Left ventricle myocardium inferior (tissue), 1 donor: Measurements from ENCODE around the gene CDC42BPA. TPM values are rescaled to one million over a fixed set of nuclear protein-coding genes. Genes with fewer than 3 reads are reported as not detected.

Source experiments
- DNase-seq: peaks from one replicate; pipeline ENCODE4 v3.0.0-alpha.2; 2020
- H3K27ac ChIP-seq: fragments of 200-600 bp; replicated peaks from 2 replicates; pipeline ENCODE4 v1.8.0; 2021
- H3K27me3 ChIP-seq: fragments of 200-600 bp; 2 replicates; pipeline ENCODE4 v1.8.0; 2021; ENCODE audit warnings: low read depth
- H3K36me3 ChIP-seq: fragments of 200-600 bp; 2 replicates; pipeline ENCODE4 v1.8.0; 2021
- H3K4me1 ChIP-seq: fragments of 200-600 bp; 2 replicates; pipeline ENCODE4 v1.8.0; 2021
- H3K4me3 ChIP-seq: fragments of 200-600 bp; 2 replicates; pipeline ENCODE4 v1.8.0; 2021; ENCODE audit warnings: mild to moderate bottlenecking, moderate library complexity
- H3K9me3 ChIP-seq: fragments of 200-600 bp; replicated peaks from 2 replicates; pipeline ENCODE4 v1.8.0; 2021
- CTCF ChIP-seq: fragments of 200-600 bp; IDR thresholded peaks from 2 replicates; pipeline ENCODE4 v1.8.0; 2021; ENCODE audit warnings: antibody characterized with exemption, mild to moderate bottlenecking, borderline replicate concordance
- intact Hi-C: fragments of 100-400 bp; cut with micrococcal nuclease; formaldehyde crosslinking; loops from one replicate; pipeline ENCODE4 v1.11.0; 2022
- total RNA-seq: library from RNA; stranded (reverse); fragmentation: NEBNext Ultra II Directional; extraction: Animal tissue kit (Norgen Biotek cat#: 25700); gene quantifications from one replicate; pipeline ENCODE4 v1.2.1, GENCODE V29; 2021
- donor health status: DM: no; HTN: yes; CAD: no; lungs with severe emphysema.

CDC42BPA gene
- total RNA-seq, 1 donor from 2014 or later = 35.1 TPM

- intact Hi-C loops = no loop called here
- H3K9me3 ChIP-seq = peaks cover 8% of the 10 kb centered on the region
- H3K27me3 ChIP-seq = no peaks in the 10 kb centered on the region
- H3K27ac ChIP-seq = peak overlapping the region; percentile 93
- peaks cover 83% of the 10 kb centered on the region for H3K4me1 ChIP-seq
- peak overlapping the region; percentile 99 for H3K4me3 ChIP-seq
- no peak for TF ChIP-seq CTCF
- no peak for DNase-seq
- peaks cover 9% of the 10 kb centered on the region for H3K36me3 ChIP-seq
These were observed 372.4 kb downstream of the CDC42BPA start for GRCh38 chr1:226945858-226946245.

- H3K4me1 ChIP-seq = peaks cover 84% of the 10 kb centered on the region
- H3K4me3 ChIP-seq = peak overlapping the region; percentile 99
- no peaks in the 10 kb centered on the region for H3K27me3 ChIP-seq
- peak overlapping the region; percentile 93 for H3K27ac ChIP-seq
- H3K9me3 ChIP-seq = peaks cover 8% of the 10 kb centered on the region
- intact Hi-C loops = no loop called here
- H3K36me3 ChIP-seq = peaks cover 9% of the 10 kb centered on the region
- DNase-seq = no peak
- no peak for TF ChIP-seq CTCF
These were observed 373.0 kb downstream of the CDC42BPA start for GRCh38 chr1:226945106-226945857.

GRCh38 chr1:226943927-226944326 is 374.4 kb downstream of the CDC42BPA start:
- intact Hi-C loops = no loop called here
- no peak for DNase-seq
- no peaks in the 10 kb centered on the region for H3K27me3 ChIP-seq
- peak overlapping the region; percentile 99 for H3K4me3 ChIP-seq
- TF ChIP-seq CTCF = no peak
- peaks cover 87% of the 10 kb centered on the region for H3K4me1 ChIP-seq
- H3K9me3 ChIP-seq = peaks cover 8% of the 10 kb centered on the region
- peak overlapping the region; percentile 93 for H3K27ac ChIP-seq
- peaks cover 9% of the 10 kb centered on the region for H3K36me3 ChIP-seq

GRCh38 chr1:226943156-226943555 is 375.1 kb downstream of the CDC42BPA start:
- intact Hi-C loops = no loop called here
- H3K4me1 ChIP-seq = peaks cover 90% of the 10 kb centered on the region

GRCh38 chr1:226942392-226942791 is 375.9 kb downstream of the CDC42BPA start:
- intact Hi-C loops = no loop called here
- TF ChIP-seq CTCF = no peak
- Histone ChIP-seq H3K4me1 (peaks cover 86% of the 10 kb centered on the region), H3K27ac (peak overlapping the region; percentile 93), H3K27me3 (no peaks in the 10 kb centered on the region), H3K36me3 (no peaks in the 10 kb centered on the region), H3K4me3 (peak overlapping the region; percentile 99), H3K9me3 (no peaks in the 10 kb centered on the region)
- DNase-seq = no peak

More at GRCh38 chr1:226943156-226943555, 375.1 kb downstream of the CDC42BPA start:
- Histone ChIP-seq H3K9me3 (peaks cover 6% of the 10 kb centered on the region), H3K27ac (peak overlapping the region; percentile 93), H3K36me3 (peaks cover 3% of the 10 kb centered on the region), H3K4me3 (peak overlapping the region; percentile 99), H3K27me3 (no peaks in the 10 kb centered on the region)
- no peak for DNase-seq
- TF ChIP-seq CTCF = no peak
